GM19455 (cell line): ENCODE results near the gene CACTIN.
"Not testable (repeated sequence)": the region's sequence is repeated elsewhere in the genome, so short reads cannot be mapped to it uniquely, and the experiment has no call there.

ENCODE experiments used
- ATAC-seq: cut with Tn5 transposase; IDR thresholded peaks from one replicate; pipeline ENCODE4 v1.9.1; 2021; ENCODE audit not compliant: unreplicated experiment

Gene CACTIN

DNA sequence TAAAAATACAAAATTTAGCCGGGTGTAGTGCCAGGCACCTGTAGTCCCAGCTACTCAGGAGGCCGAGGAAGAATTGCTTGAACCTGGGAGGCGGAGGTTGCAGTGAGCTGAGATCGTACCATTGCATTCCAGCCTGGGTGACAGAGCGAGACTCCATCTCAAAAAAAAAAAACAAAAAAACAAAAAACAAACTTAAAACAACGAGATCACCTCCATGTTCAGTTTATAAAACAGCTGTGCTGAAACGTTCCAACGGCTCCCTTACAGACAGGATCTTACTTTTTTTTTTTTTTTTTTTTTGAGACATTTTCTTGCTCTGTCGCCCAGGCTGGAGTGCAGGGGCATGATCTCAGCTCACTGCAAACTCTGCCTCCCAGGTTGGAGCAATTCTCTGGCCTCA lies 2.2 kb upstream of the CACTIN start:
- not testable (repeated sequence) for ATAC-seq

- ATAC-seq = no peak
These were observed 747 bp upstream of the CACTIN start for GRCh38 chr19:3627351-3627723.

DNA sequence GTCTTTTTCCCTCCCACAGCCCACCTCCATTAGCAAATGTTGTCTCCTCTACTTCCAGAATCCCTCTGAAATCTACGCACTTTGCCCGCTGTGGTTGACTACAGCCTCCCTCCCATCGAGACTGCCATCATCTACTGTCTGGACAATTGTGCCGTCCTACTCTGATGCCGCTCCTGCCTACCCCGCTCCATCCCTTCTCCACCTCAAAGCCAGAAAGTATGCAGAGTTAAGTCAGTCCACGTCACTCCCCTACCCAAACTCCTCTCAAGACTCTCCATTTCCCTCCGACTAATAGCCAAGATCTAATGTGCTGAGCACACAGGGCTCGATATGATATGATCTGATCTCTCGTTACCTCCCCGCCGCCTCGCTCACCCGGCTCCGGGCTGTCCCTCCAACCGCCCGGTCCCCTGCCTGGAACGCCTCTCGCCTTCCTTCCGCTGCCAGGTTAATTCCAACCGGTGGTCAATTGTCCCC lies 556 bp downstream of the CACTIN start:
- ATAC-seq = no peak

DNA sequence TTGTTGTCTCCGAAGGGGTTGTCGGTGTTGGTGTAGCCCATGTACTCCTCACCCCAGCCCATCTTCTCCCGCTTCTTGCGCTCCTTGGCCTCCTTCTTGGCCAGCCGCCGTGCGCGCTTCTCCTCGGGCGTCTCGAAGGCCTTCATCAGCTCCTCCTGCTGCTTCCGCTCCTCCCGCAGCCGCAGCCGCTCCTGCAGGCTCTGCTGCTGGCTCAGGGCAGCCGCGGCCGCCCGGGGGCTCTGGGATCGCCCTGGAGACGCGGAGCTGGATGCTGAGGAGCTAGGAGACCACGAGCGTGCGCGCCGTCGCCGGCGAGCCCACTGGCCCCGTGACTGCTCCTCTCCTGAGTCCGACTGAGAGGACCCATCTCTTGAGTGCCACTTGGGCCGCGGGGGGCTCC lies 2.9 kb downstream of the CACTIN start:
- ATAC-seq = no peak

DNA sequence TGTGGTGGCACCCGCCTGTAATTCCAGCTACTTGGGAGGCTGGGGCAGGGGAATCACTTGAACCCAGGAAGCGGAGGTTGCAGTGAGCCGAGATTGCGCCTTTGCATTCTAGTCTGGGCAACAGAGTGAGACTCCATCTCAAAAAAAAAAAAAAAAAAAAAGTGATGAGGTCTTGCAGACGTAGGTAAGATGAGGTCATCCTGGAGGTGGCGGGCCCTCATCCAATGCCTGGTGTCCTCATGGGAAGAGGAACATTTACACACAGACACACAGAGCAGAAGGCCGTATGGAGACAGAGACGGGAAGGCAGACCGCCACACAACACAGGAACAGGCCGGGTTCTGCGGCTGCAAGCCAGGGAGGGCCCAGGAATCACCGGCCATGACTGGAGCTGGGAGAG lies 4.4 kb downstream of the CACTIN start:
- no peak for ATAC-seq

GRCh38 chr19:3621689-3622088 lies 4.9 kb downstream of the CACTIN start:
- no peak for ATAC-seq

GRCh38 chr19:3620817-3621547 lies 5.6 kb downstream of the CACTIN start:
- no peak for ATAC-seq

- no peak for ATAC-seq
These were observed 6.3 kb downstream of the CACTIN start for GRCh38 chr19:3620145-3620816.

DNA sequence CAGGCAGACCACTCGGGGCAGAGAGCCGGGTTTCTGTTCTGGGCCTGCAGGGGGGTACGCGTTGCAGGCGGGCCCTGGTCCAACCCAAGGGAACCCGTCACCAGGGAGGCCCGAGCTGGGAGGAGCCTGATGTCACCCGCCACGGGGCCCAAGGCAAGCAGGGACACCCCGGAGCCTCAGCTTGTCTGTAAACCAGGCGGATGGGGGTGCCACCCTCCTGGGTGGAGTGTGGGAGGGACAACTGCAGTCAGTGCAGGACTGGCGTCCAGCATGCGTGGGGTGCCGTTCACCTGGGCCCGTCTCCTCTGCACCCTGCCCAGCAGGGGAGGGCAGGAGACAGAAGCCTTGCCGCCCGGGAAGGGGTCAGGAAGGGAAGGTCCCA lies 7.0 kb downstream of the CACTIN start:
- no peak for ATAC-seq

DNA sequence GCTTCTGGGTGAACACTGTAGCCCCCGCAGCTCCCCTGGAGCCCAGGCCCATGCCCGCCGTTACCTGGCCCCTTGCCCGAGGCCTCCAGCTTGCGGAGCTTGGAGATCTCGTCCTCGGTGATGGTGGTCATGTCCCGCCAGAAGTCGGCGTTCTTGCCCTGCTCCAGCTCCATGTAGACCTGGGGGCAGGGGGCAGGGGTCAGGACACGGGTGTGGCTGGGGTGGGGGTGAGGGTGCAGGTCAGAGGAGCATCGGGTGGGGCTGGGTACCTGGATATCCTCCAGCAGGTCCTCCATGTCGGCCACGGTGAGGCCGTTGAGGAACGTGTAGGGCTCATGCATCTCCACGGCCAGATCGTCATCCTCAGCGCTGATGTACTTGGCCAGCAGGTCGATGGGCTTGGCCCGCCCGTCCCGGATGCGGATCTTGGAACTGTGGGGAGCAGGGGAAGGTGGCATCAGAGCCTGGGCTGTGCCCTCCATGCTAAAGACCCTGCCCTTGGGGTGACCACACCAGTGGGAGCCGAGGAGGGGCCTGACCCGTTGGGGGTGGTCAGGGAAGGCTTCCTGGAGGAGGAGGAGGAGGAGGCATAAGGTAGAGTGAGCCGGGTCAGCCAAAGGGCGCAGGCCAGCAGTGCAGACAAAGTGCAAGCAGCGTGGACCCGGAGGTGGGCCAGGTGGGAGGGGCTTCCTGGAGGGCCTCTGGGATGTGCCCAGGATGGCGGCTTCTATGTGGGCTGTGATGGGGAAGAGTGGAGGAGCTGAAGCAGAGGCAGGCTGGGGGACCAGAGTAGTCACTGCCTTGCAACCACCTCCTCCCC lies 7.6 kb downstream of the CACTIN start:
- no peak for ATAC-seq

- ATAC-seq = no peak
These were observed 8.3 kb downstream of the CACTIN start for GRCh38 chr19:3618144-3618810.

- ATAC-seq = no peak
These were observed 9.1 kb downstream of the CACTIN start for GRCh38 chr19:3617463-3617862.

DNA sequence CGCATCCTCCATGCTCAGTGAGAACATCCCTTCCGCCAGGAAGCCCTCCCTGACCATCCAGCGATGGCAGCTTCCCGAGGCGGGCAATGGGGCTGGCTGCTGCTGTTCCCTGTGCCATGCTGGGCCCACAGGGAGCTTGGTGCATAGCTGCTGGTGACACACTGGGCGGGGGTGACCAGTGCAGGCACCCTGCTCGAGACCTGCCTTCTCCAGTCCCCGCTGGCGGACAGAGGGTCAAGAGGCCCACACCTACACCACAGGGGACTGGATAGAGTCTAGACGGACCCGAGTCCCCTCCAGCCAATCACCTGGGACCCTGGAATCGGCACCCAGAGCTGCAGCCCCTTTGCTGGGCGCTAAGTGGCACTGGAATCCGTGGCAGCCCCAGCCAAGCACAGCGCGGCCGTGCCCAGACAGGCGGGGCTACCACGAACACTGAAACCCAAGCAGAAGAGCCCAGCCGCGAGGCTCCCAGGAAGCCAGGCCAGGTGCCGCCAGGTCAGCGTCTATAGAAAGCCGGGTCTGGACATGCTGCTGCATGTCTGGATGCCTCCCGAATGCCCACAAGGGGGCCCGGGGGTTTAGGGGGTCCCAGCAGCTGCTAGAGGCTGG lies 11.0 kb downstream of the CACTIN start:
- no peak for ATAC-seq

- no peak for ATAC-seq
These were observed 11.6 kb downstream of the CACTIN start for GRCh38 chr19:3614858-3615505.

- ATAC-seq = no peak
These were observed 12.6 kb downstream of the CACTIN start for GRCh38 chr19:3613818-3614661.

DNA sequence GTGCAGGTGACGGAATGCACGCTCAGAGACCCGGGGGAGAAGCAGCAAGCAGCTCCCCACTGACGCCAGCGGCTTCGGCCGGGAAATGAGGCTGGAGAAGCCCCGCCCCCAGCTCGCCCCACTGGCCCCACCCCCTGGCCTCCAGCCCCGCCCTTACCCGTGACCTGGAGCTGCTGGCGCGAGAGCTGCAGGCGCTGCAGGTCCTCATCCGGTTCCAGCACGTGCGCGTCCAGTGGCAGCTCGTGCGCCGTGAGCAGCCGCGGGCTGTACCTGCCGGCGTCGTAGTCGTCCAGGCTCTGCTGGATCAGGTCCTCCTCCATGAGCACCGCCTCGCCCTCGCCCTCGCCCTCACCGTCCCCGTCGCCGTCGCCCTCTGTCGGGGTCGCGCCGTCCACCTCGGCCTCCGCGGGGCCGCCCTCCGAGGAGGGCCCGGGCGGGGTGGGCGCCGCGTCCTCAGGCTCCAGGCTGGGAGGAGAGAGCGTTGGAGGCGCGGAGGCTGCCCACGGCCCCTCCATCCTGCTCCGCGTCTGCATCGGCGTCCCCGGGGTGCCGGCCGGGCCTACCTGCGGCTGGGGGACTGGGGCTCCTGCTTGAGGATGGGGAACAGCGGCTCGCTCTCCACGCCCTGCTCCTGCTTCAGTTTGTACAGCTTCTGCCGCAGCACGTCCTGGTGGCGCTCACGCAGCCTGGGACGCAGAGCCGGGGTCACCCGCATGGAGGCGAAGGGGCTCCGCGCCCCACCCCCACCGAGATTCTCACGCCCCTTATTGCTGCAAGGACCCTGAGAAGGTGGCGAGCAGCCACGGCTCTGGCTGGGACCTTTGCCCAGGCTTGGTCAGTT lies 13.5 kb downstream of the CACTIN start:
- no peak for ATAC-seq

DNA sequence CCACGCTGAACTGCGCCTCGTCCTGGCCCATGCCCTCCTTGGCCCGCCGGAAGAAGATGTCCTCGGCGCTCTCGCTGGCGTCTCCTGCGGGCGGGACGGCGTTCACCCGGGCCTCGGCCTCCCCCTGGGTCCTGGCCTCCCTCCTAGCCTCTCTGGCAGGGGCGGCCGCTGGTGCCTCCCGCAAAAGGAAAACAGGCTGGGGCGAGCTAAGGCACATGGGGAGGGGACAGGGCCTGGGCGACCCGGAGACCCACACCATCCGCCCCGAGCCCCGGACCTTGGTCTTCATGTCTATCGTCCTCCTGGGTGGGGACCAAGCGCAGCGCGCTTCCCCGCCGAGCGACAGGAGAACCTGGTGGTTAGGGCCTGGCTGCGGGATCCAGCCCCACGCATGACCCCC lies 14.3 kb downstream of the CACTIN start:
- ATAC-seq = no peak

- no peak for ATAC-seq
These were observed 14.7 kb downstream of the CACTIN start for GRCh38 chr19:3611841-3612240.
